ENCODE data around the gene SCTR. TPM values are rescaled to one million over a fixed set of nuclear protein-coding genes. Genes with fewer than 3 reads are reported as not detected.

SCTR gene
- total and polyA plus RNA-seq, 2 of the 13 experiments (the other 11 are each of a cell fraction or from before 2014, with no cell fraction given): not detected

DNA sequence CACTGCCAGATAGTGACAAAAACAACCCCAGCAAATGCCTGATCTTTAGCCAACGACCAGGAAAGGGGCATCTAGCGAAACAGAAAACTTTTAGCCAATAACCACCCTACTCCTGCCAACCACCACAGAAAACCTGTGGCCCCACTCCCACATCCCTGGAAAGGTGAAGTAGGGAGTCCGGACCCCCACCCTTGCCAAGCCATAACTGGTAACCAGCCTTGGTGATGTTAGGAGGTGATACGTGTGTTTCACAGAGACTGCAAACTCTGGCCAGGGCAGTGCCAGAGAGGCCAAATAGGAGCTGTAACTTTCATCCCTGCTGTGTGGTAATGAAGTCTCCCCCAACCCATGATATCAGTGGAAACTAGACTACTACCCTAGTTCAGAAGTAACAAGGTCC lies 27.6 kb downstream of the SCTR start:
- H3K27me3 ChIP-seq (ENCODE audit: control insufficient read depth in 1 of 2, insufficient read depth in 2 of 2, low read length in 2 of 2): no peaks in the 10 kb centered on the region; a peak in 1 of 5 replicates
- H3K4me3 ChIP-seq (replicated peaks in 1 of 3; ENCODE audit: insufficient read depth in 1 of 3, low read depth in 2 of 3, low read length in 3 of 3): no peak overlapping the region
- WGBS (ENCODE audit: low lambda C conversion rate): 37% methylated on average over 4 of the region's 4 CpGs
- H2AFZ ChIP-seq (ENCODE audit: low read length): no peak overlapping the region
- no peak overlapping the region for H3K9ac ChIP-seq (ENCODE audit: insufficient read depth, low read depth, low read length)
- H3K4me1 ChIP-seq (ENCODE audit: insufficient read depth, low read length): peaks cover 10% of the 10 kb centered on the region
- no peaks in the 10 kb centered on the region for H3K79me2 ChIP-seq (ENCODE audit: insufficient read depth, low read length)
- CTCF ChIA-PET (ENCODE audit: low intra/inter-chr PET ratio, low total read pairs): no interaction called here
- FAIRE-seq (no peak), DNase-seq (ENCODE audit: low spot score) (no peak), ATAC-seq (no peak)
- H3K36me3 ChIP-seq (replicated peaks in 1 of 2; ENCODE audit: control insufficient read depth in 1 of 2, insufficient read depth in 2 of 2, low read length in 2 of 2): no peaks in the 10 kb centered on the region
- H3K27ac ChIP-seq (ENCODE audit: extremely low read length, insufficient read depth, low read length): no peak overlapping the region
- no peaks in the 10 kb centered on the region for H4K20me1 ChIP-seq (ENCODE audit: insufficient read depth, low read length)
- BruUV-seq (replicated peaks): no TSS peak
- TF ChIP-seq, protein P1, sequence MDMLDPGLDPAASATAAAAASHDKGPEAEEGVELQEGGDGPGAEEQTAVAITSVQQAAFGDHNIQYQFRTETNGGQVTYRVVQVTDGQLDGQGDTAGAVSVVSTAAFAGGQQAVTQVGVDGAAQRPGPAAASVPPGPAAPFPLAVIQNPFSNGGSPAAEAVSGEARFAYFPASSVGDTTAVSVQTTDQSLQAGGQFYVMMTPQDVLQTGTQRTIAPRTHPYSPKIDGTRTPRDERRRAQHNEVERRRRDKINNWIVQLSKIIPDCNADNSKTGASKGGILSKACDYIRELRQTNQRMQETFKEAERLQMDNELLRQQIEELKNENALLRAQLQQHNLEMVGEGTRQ (IDR thresholded peaks at IDR 0.05; ENCODE audit: low read depth, low read length): no peak
- TF ChIP-seq, protein P1 (CRISPR knock-in tag; IDR thresholded peaks at IDR 0.05; ENCODE audit: borderline replicate concordance): no peak
- TF ChIP-seq, protein P2, sequence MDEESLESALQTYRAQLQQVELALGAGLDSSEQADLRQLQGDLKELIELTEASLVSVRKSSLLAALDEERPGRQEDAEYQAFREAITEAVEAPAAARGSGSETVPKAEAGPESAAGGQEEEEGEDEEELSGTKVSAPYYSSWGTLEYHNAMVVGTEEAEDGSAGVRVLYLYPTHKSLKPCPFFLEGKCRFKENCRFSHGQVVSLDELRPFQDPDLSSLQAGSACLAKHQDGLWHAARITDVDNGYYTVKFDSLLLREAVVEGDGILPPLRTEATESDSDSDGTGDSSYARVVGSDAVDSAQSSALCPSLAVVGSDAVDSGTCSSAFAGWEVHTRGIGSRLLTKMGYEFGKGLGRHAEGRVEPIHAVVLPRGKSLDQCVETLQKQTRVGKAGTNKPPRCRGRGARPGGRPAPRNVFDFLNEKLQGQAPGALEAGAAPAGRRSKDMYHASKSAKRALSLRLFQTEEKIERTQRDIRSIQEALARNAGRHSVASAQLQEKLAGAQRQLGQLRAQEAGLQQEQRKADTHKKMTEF (CRISPR knock-in tag; IDR thresholded peaks at IDR 0.05): no peak
- TF ChIP-seq ZNF704 (CRISPR knock-in tag; IDR thresholded peaks at IDR 0.05; ENCODE audit: borderline replicate concordance): no peak
- no peak for TF ChIP-seq ONECUT2 (CRISPR knock-in tag; IDR thresholded peaks at IDR 0.05)
- no peak for TF ChIP-seq ZNF263 (CRISPR knock-in tag; IDR thresholded peaks at IDR 0.05)
- no peak for TF ChIP-seq SOX6 (IDR thresholded peaks at IDR 0.05)
- no peak for TF ChIP-seq SOX6 (CRISPR knock-in tag; IDR thresholded peaks at IDR 0.05)
- no peak for TF ChIP-seq ZNF577 (CRISPR knock-in tag; IDR thresholded peaks at IDR 0.05; ENCODE audit: borderline replicate concordance, low read depth)
- no peak overlapping the region for H3K4me2 ChIP-seq (ENCODE audit: low read depth, low read length)
- in situ Hi-C loops (cut with HindIII; ENCODE audit: extremely low pct_ligation_motif_present, low pct_unique_long_range_greater_than_20kb) (no loop called here), intact Hi-C loops (cut with micrococcal nuclease; ENCODE audit: unreplicated experiment) (no loop called here)
- POLR2A ChIA-PET: no interaction called here
- H3K9me3 ChIP-seq (ENCODE audit: low read length): peaks cover 22% of the 10 kb centered on the region
